CD4-positive, alpha-beta T cell (primary cell): Measurements from ENCODE around the gene CCNL1. TPM values are rescaled to one million over a fixed set of nuclear protein-coding genes. Genes with fewer than 3 reads are reported as not detected.
A peak's percentile ranks its signal among the peaks of the same experiment; 100 is the strongest.

ENCODE experiments used
- ATAC-seq: fragments of 200-7000 bp; cut with Tn5 transposase; one replicate; pipeline ENCODE4 v1.10.0; 2022; ENCODE audit warnings: mild to moderate bottlenecking; ENCODE audit not compliant: poor library complexity
- CTCF ChIA-PET: fragments of 350-600 bp; sonication (Branson Sonifier 250); formaldehyde crosslinking; loops from one replicate; lab custom pipeline; 2021; ENCODE audit warnings: antibody characterized with exemption, inconsistent platforms; lab: Charles Lee
- POLR2A ChIA-PET: fragments of 350-600 bp; sonication (Branson Sonifier 250); formaldehyde crosslinking; loops from one replicate; lab custom pipeline; 2021; ENCODE audit warnings: antibody characterized with exemption, inconsistent platforms; lab: Charles Lee
- DNase-seq, 14 experiments: peaks; one replicate each; pipeline ENCODE4 v3.0.0-alpha.2; 2013 to 2020; ENCODE audit warnings: mixed read lengths in 2 of 14
- H3K27ac ChIP-seq, 2 donors: one replicate each; pipeline versions ENCODE4 v1.5.1 to v1.7.0; 2013; ENCODE audit warnings: low read length in 2 of 2, low read depth in 1 of 2, mild to moderate bottlenecking in 1 of 2
- H3K27me3 ChIP-seq, 2 experiments: 1 replicate in 1 of 2; 2 replicates in 1 of 2; pipeline versions ENCODE4 v1.6.1 to v1.7.0; 2013; ENCODE audit warnings: low read length in 2 of 2, control low read depth in 1 of 2, mild to moderate bottlenecking in 1 of 2, moderate library complexity in 1 of 2; ENCODE audit not compliant: insufficient read depth in 2 of 2, control insufficient read depth in 1 of 2
- H3K36me3 ChIP-seq: one replicate; pipeline ENCODE4 v1.6.1; 2013; ENCODE audit warnings: low read length, control low read depth; ENCODE audit not compliant: insufficient read depth
- H3K4me1 ChIP-seq: one replicate; pipeline ENCODE4 v1.6.1; 2013; ENCODE audit warnings: low read length, control low read depth; ENCODE audit not compliant: insufficient read depth
- H3K4me3 ChIP-seq: one replicate; pipeline ENCODE4 v1.5.1; 2013; ENCODE audit warnings: mild to moderate bottlenecking, low read length, moderate library complexity
- H3K9me3 ChIP-seq, 2 experiments: 1 replicate in 1 of 2; 2 replicates in 1 of 2; pipeline versions ENCODE4 v1.6.1 to v1.7.0; 2013; ENCODE audit warnings: low read length in 2 of 2, mild to moderate bottlenecking in 2 of 2, control low read depth in 1 of 2, moderate library complexity in 1 of 2; ENCODE audit not compliant: control insufficient read depth in 1 of 2, insufficient read depth in 1 of 2
- H3K27ac Mint-ChIP-seq: one replicate; pipeline ENCODE4 v1.8.0; 2020; ENCODE audit warnings: mixed read lengths
- H3K27me3 Mint-ChIP-seq: one replicate; pipeline ENCODE4 v1.8.0; 2021; ENCODE audit warnings: mixed read lengths
- H3K36me3 Mint-ChIP-seq: one replicate; pipeline ENCODE4 v1.8.0; 2021; ENCODE audit warnings: low read depth, mixed read lengths
- H3K4me1 Mint-ChIP-seq: one replicate; pipeline ENCODE4 v1.8.0; 2021; ENCODE audit warnings: low read depth, mixed read lengths
- H3K4me3 Mint-ChIP-seq: one replicate; pipeline ENCODE4 v1.8.0; 2020; ENCODE audit warnings: mild to moderate bottlenecking, mixed read lengths
- H3K9me3 Mint-ChIP-seq: one replicate; pipeline ENCODE4 v1.8.0; 2020; ENCODE audit warnings: mixed read lengths
- CTCF ChIP-seq: fragments of 200-600 bp; IDR thresholded peaks from one replicate; pipeline ENCODE4 v1.8.0; 2022; ENCODE audit warnings: antibody characterized with exemption, mild to moderate bottlenecking
- intact Hi-C, 2 experiments: fragments of 100-400 bp; cut with DNase I in 1 of 2; cut with micrococcal nuclease in 1 of 2; formaldehyde crosslinking; loops; one replicate each; pipeline versions ENCODE4 v1.15.1 to v1.9.0; 2023 to 2025; cut with DNase I, micrococcal nuclease
- total RNA-seq, 174 experiments: library from RNA in 2 of 174; stranded (reverse) in 2 of 174; gene quantifications; one replicate each; pipeline ENCODE4 v1.2.3 and lab custom pipeline; 2021 to 2026

The CCNL1 gene
- total RNA-seq, 2 experiments from 2014 or later: 1,350 to 1,388 TPM

GRCh38 chr3:157130467-157131251 lies 29.3 kb downstream of the CCNL1 start:
- no peaks in the 10 kb centered on the region for H3K27me3 Mint-ChIP-seq
- H3K4me1 ChIP-seq: peaks cover 80% of the 10 kb centered on the region
- ChIA-PET POLR2A (interaction anchor here (1.0 to 4.7 kb wide), 6 partner anchors 29 to 576 kb away, joined by 4 to 42 read pairs (median 10); partner anchors contain the start of genes CCNL1 and SSR3), CTCF (interaction anchor here (0.7 to 3.5 kb wide), 10 partner anchors 27 to 618 kb away, joined by 3 to 24 read pairs (median 4); partner anchors contain the start of genes SSR3 and TIPARP)
- no peaks in the 10 kb centered on the region for H3K36me3 Mint-ChIP-seq
- peak; percentile 57 to 94 (median 80) for DNase-seq
- H3K4me3 ChIP-seq: peak overlapping the region; percentile 28
- H3K36me3 ChIP-seq: no peaks in the 10 kb centered on the region
- H3K9me3 ChIP-seq: no peaks in the 10 kb centered on the region
- no peaks in the 10 kb centered on the region for H3K27me3 ChIP-seq
- intact Hi-C loops: loop anchor here (1.0 to 5.0 kb wide), 6 partner anchors 41 to 980 kb away; partner anchors contain the start of genes LEKR1 (in 1 of the 2) and TIPARP (in 1 of the 2)
- TF ChIP-seq CTCF: peak; percentile 87
- H3K4me1 Mint-ChIP-seq: peaks cover 59% of the 10 kb centered on the region
- peak overlapping the region; percentile 80 to 92 for H3K27ac ChIP-seq
- H3K4me3 Mint-ChIP-seq: peak overlapping the region; percentile 80
- peak overlapping the region; percentile 98 for H3K27ac Mint-ChIP-seq
- no peaks in the 10 kb centered on the region for H3K9me3 Mint-ChIP-seq
- peak; percentile 69 for ATAC-seq

GRCh38 chr3:157129803-157130466 lies 30.0 kb downstream of the CCNL1 start:
- H3K36me3 Mint-ChIP-seq: no peaks in the 10 kb centered on the region
- peak in 8 of 14 experiments; percentile 6 to 68 (median 38) for DNase-seq
- POLR2A ChIA-PET: interaction anchor here (1.0 to 4.7 kb wide), 5 partner anchors 19 to 575 kb away, joined by 3 to 42 read pairs (median 13); partner anchors contain the start of genes CCNL1 and SSR3
- Histone ChIP-seq H3K27ac (peak overlapping the region; percentile 80 to 92), H3K4me3 (peak overlapping the region; percentile 28), H3K36me3 (no peaks in the 10 kb centered on the region), H3K27me3 (no peaks in the 10 kb centered on the region), H3K9me3 (no peaks in the 10 kb centered on the region), H3K4me1 (peaks cover 76% of the 10 kb centered on the region)
- TF ChIP-seq CTCF: no peak
- peaks cover 59% of the 10 kb centered on the region for H3K4me1 Mint-ChIP-seq
- no peaks in the 10 kb centered on the region for H3K27me3 Mint-ChIP-seq
- peak overlapping the region; percentile 98 for H3K27ac Mint-ChIP-seq
- H3K4me3 Mint-ChIP-seq: peak overlapping the region; percentile 80
- intact Hi-C loops: loop anchor here (1.0 to 5.0 kb wide), 10 partner anchors 15 to 979 kb away; partner anchors contain the start of genes LEKR1 (in 1 of the 2) and TIPARP (in 1 of the 2)
- no peaks in the 10 kb centered on the region for H3K9me3 Mint-ChIP-seq
- CTCF ChIA-PET: interaction anchor here (0.7 to 3.5 kb wide), 9 partner anchors 26 to 456 kb away, joined by 3 to 24 read pairs (median 3); partner anchors contain the start of gene TIPARP
- ATAC-seq: peak; percentile 21
